GM23248 (cell line): Measurements from ENCODE around the gene MBD4.

Experiments used
- EZH2 ChIP-seq: fragments of 200-600 bp; sonication (generic); IDR thresholded peaks from 2 replicates; pipeline ENCODE4 v1.6.1; 2018; ENCODE audit warnings: antibody characterized with exemption, mild to moderate bottlenecking; ENCODE audit not compliant: insufficient read depth, poor library complexity, severe bottlenecking
- EZH2phosphoT487 ChIP-seq: fragments of 200-600 bp; sonication (generic); IDR thresholded peaks from 2 replicates; pipeline ENCODE4 v1.6.1; 2018; ENCODE audit warnings: antibody characterized with exemption, moderate library complexity, mild to moderate bottlenecking, low read depth; ENCODE audit not compliant: insufficient read depth

DNA sequence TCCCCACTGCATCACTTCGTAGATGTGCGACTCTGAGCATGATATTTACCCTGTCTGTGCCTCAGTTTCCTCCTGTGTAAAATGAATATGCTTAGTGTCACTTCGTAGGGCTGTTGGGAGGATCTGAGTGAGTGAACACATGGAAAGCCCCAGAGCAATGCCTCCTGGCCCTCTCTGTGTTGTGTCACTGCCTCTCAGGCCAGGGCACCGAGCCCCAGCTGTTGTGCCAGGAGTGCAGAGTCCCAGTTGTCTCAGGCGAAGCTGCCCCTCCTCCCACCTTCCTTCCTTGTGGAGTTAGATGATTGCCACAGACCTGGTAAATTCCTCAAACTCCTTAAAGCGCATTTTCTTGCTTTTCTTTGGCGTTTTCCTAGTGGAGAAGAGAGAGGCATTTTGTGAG, 37.5 kb downstream of the MBD4 start:
- TF ChIP-seq EZH2 (no peak), EZH2phosphoT487 (no peak)
